H9 (cell line): Measurements from ENCODE around the gene SUPT5H. TPM values are rescaled to one million over a fixed set of nuclear protein-coding genes. Genes with fewer than 3 reads are reported as not detected.

ENCODE experiments used
- DNase-seq: peaks from one replicate; pipeline ENCODE4 v3.0.0-alpha.2; 2017
- H2AFZ ChIP-seq: one replicate; pipeline ENCODE4 v1.6.1; 2013; ENCODE audit warnings: mild to moderate bottlenecking, low read length, control low read depth, moderate library complexity
- H2AK5ac ChIP-seq: 2 replicates; pipeline ENCODE4 v1.6.1; 2013; ENCODE audit warnings: low read length, control low read depth, mixed read lengths; ENCODE audit not compliant: insufficient read length
- H2BK120ac ChIP-seq: one replicate; pipeline ENCODE4 v1.6.1; 2013; ENCODE audit warnings: low read depth, mild to moderate bottlenecking, low read length, control low read depth, inconsistent platforms; ENCODE audit not compliant: poor library complexity, severe bottlenecking
- H2BK12ac ChIP-seq: 2 replicates; pipeline ENCODE4 v1.6.1; 2013; ENCODE audit warnings: low read length, control low read depth, mixed read lengths, low read depth; ENCODE audit not compliant: insufficient read length
- H2BK15ac ChIP-seq: 2 replicates; pipeline ENCODE4 v1.6.1; 2013; ENCODE audit warnings: low read depth, low read length, control low read depth
- H2BK20ac ChIP-seq: one replicate; pipeline ENCODE4 v1.6.1; 2013; ENCODE audit warnings: low read depth, mild to moderate bottlenecking, low read length, control low read depth, inconsistent platforms; ENCODE audit not compliant: poor library complexity, severe bottlenecking
- H2BK5ac ChIP-seq: 2 replicates; pipeline ENCODE4 v1.6.1; 2013; ENCODE audit warnings: low read length, control low read depth, mixed read lengths; ENCODE audit not compliant: insufficient read length
- H3K14ac ChIP-seq: 2 replicates; pipeline ENCODE4 v1.6.1; 2013; ENCODE audit warnings: low read length, control low read depth; ENCODE audit not compliant: insufficient read depth
- H3K18ac ChIP-seq: 2 replicates; pipeline ENCODE4 v1.6.1; 2013; ENCODE audit warnings: low read depth, mild to moderate bottlenecking, mixed read lengths, low read length, control low read depth; ENCODE audit not compliant: insufficient read length
- H3K23ac ChIP-seq: 2 replicates; pipeline ENCODE4 v1.6.1; 2013; ENCODE audit warnings: low read length, control low read depth, mixed read lengths, low read depth; ENCODE audit not compliant: insufficient read length
- H3K23me2 ChIP-seq: 2 replicates; pipeline ENCODE4 v1.6.1; 2013; ENCODE audit warnings: low read depth, mild to moderate bottlenecking, mixed read lengths, low read length, control low read depth; ENCODE audit not compliant: insufficient read length, poor library complexity, severe bottlenecking
- H3K27ac ChIP-seq: 2 replicates; pipeline ENCODE4 v1.5.1; 2013; ENCODE audit warnings: low read length, control low read depth, mixed read lengths, low read depth; ENCODE audit not compliant: insufficient read length
- H3K27me3 ChIP-seq: 2 replicates; pipeline ENCODE4 v1.6.1; 2013; ENCODE audit warnings: low read length, control low read depth, inconsistent platforms; ENCODE audit not compliant: insufficient read depth
- H3K4ac ChIP-seq: 2 replicates; pipeline ENCODE4 v1.6.1; 2013; ENCODE audit warnings: low read depth, mild to moderate bottlenecking, control low read depth, inconsistent platforms, low read length, moderate library complexity
- H3K4me1 ChIP-seq: 2 replicates; pipeline ENCODE4 v1.6.1; 2013; ENCODE audit warnings: low read length, control low read depth, inconsistent platforms; ENCODE audit not compliant: insufficient read depth
- H3K4me2 ChIP-seq: 2 replicates; pipeline ENCODE4 v1.6.1; 2013; ENCODE audit warnings: low read length, control low read depth, mixed read lengths; ENCODE audit not compliant: insufficient read length, insufficient read depth
- H3K56ac ChIP-seq: 2 replicates; pipeline ENCODE4 v1.6.1; 2013; ENCODE audit warnings: low read depth, mild to moderate bottlenecking, mixed read lengths, low read length, control low read depth; ENCODE audit not compliant: insufficient read length
- H3K79me1 ChIP-seq: 2 replicates; pipeline ENCODE4 v1.6.1; 2013; ENCODE audit warnings: low read depth, mild to moderate bottlenecking, moderate library complexity, low read length, control low read depth, inconsistent platforms; ENCODE audit not compliant: insufficient read depth, poor library complexity, severe bottlenecking
- H3K79me2 ChIP-seq: 2 replicates; pipeline ENCODE4 v1.6.1; 2013; ENCODE audit warnings: low read length, control low read depth, inconsistent platforms; ENCODE audit not compliant: insufficient read depth
- H3K9ac ChIP-seq: 2 replicates; pipeline ENCODE4 v1.6.1; 2013; ENCODE audit warnings: low read length, control low read depth, mixed read lengths; ENCODE audit not compliant: insufficient read length; ENCODE audit errors: extremely low read depth
- H3K9me3 ChIP-seq: one replicate; pipeline ENCODE4 v1.6.1; 2013; ENCODE audit warnings: low read depth, low read length, inconsistent platforms; ENCODE audit not compliant: control insufficient read depth
- H3T11ph ChIP-seq: one replicate; pipeline ENCODE4 v1.6.1; 2013; ENCODE audit warnings: mild to moderate bottlenecking, low read length, control low read depth, inconsistent platforms
- H4K20me1 ChIP-seq: one replicate; pipeline ENCODE4 v1.6.1; 2013; ENCODE audit not compliant: control insufficient read depth, insufficient read length, insufficient read depth
- H4K5ac ChIP-seq: 2 replicates; pipeline ENCODE4 v1.6.1; 2013; ENCODE audit warnings: low read depth, mild to moderate bottlenecking, mixed read lengths, low read length, control low read depth; ENCODE audit not compliant: insufficient read length
- H4K8ac ChIP-seq: replicated peaks from 2 replicates; pipeline ENCODE4 v1.6.1; 2013; ENCODE audit warnings: low read length, control low read depth, mixed read lengths, low read depth; ENCODE audit not compliant: insufficient read length
- H4K91ac ChIP-seq: 2 replicates; pipeline ENCODE4 v1.6.1; 2013; ENCODE audit warnings: low read depth, mild to moderate bottlenecking, moderate library complexity, mixed read lengths, low read length, control low read depth; ENCODE audit not compliant: insufficient read length
- H3K27ac Mint-ChIP-seq, 3 experiments: 2 replicates in 2 of 3; 3 replicates in 1 of 3; pipeline ENCODE4 v1.8.0; 2020 to 2021; ENCODE audit warnings: mixed read lengths in 3 of 3, mild to moderate bottlenecking in 1 of 3, moderate library complexity in 1 of 3
- H3K27me3 Mint-ChIP-seq: 2 replicates; pipeline ENCODE4 v1.8.0; 2021; ENCODE audit warnings: low read depth, mild to moderate bottlenecking, moderate library complexity, mixed read lengths
- H3K36me3 Mint-ChIP-seq, 3 experiments: 2 replicates in 2 of 3; 3 replicates in 1 of 3; pipeline ENCODE4 v1.8.0; 2020 to 2021; ENCODE audit warnings: low read depth in 3 of 3, mixed read lengths in 3 of 3; ENCODE audit not compliant: insufficient read depth in 1 of 3
- H3K4me1 Mint-ChIP-seq, 2 experiments: 2 replicates each; pipeline ENCODE4 v1.8.0; 2020; ENCODE audit warnings: mixed read lengths in 2 of 2
- H3K4me3 Mint-ChIP-seq, 2 experiments: 2 replicates in 1 of 2; 3 replicates in 1 of 2; pipeline ENCODE4 v1.8.0; 2020 to 2021; ENCODE audit warnings: mild to moderate bottlenecking in 2 of 2, mixed read lengths in 2 of 2, moderate library complexity in 1 of 2
- H3K9me3 Mint-ChIP-seq, 2 experiments: 2 replicates in 1 of 2; 3 replicates in 1 of 2; pipeline ENCODE4 v1.8.0; 2020; ENCODE audit warnings: mild to moderate bottlenecking in 2 of 2, mixed read lengths in 2 of 2, moderate library complexity in 1 of 2
- CTCF ChIP-seq: fragments of 200-600 bp; sonication (generic); conservative IDR thresholded peaks from 3 replicates; pipeline ENCODE4 v1.8.0; 2021; ENCODE audit warnings: antibody characterized with exemption, mild to moderate bottlenecking
- WGBS: extraction: QIAGEN DNeasy Blood & Tissue Kit; methylation state at CpG from one replicate; pipeline ENCODE4 v1.1.7; 2013; ENCODE audit warnings: missing lambda C conversion rate, low lambda C conversion rate, mixed read lengths; ENCODE audit not compliant: insufficient read length; ENCODE audit errors: extremely low coverage; 5-methylcytosine and 5-hydroxymethylcytosine counted together
- total RNA-seq: library from RNA; stranded (reverse); gene quantifications from 2 replicates; pipeline ENCODE4 v1.2.1, GENCODE V29; 2021

The SUPT5H gene
- total RNA-seq, 1 experiment from 2014 or later = 145 TPM

- H2BK15ac ChIP-seq = no peak overlapping the region
- H4K8ac ChIP-seq = no peak overlapping the region
- H3K18ac ChIP-seq = no peak overlapping the region
- no peak overlapping the region for H2BK12ac ChIP-seq
- peaks cover 0 to 7% of the 10 kb centered on the region in 2 experiments; a peak in 2 of 5 replicates for H3K9me3 Mint-ChIP-seq
- H3K4me1 Mint-ChIP-seq = peaks cover 43 to 53% of the 10 kb centered on the region in 2 experiments
- peaks cover 4% of the 10 kb centered on the region; the same call in 1 of the 2 replicates for H3K4me1 ChIP-seq
- no peak overlapping the region for H3T11ph ChIP-seq
- H3K79me2 ChIP-seq = peaks cover 6% of the 10 kb centered on the region; the same call in 1 of the 2 replicates
- H4K91ac ChIP-seq = no peak overlapping the region
- H3K23me2 ChIP-seq = peaks cover 10% of the 10 kb centered on the region
- peak overlapping the region; percentile 48 to 92 (median 68); a peak in 4 of 7 replicates for H3K27ac Mint-ChIP-seq
- no CpG with 5 or more reads among the region's 8 CpGs for WGBS
- no peak overlapping the region for H4K5ac ChIP-seq
- H2BK20ac ChIP-seq = no peak overlapping the region
- no peak overlapping the region for H2BK5ac ChIP-seq
- no peak for DNase-seq
- peak overlapping the region; percentile 51 to 100; a peak in 1 of 5 replicates for H3K4me3 Mint-ChIP-seq
- H3K79me1 ChIP-seq = peaks cover 9% of the 10 kb centered on the region
- no peak overlapping the region for H2AK5ac ChIP-seq
- H3K23ac ChIP-seq = no peak overlapping the region
- no peak overlapping the region for H3K4me2 ChIP-seq
- no peak overlapping the region for H3K56ac ChIP-seq
- H3K27me3 Mint-ChIP-seq = peaks cover 4% of the 10 kb centered on the region
- H3K36me3 Mint-ChIP-seq = peaks cover 32 to 40% (median 37%) of the 10 kb centered on the region in 3 experiments
- H4K20me1 ChIP-seq = no peaks in the 10 kb centered on the region
- H3K9ac ChIP-seq = no peak overlapping the region
- no peaks in the 10 kb centered on the region for H3K27me3 ChIP-seq
- no peak overlapping the region for H2AFZ ChIP-seq
- no peak overlapping the region for H3K4ac ChIP-seq
- H3K14ac ChIP-seq = no peak overlapping the region
- H2BK120ac ChIP-seq = no peak overlapping the region
- H3K9me3 ChIP-seq = no peaks in the 10 kb centered on the region
- H3K27ac ChIP-seq = no peak overlapping the region
- TF ChIP-seq CTCF = no peak
Measured at GRCh38 chr19:39432677-39433025, 12.7 kb upstream of the SUPT5H start.
